Activated effector memory CD4-positive, alpha-beta T cell treated with anti-CD3 and anti-CD28 coated beads, Interleukin-2, amount 50 U/mL, for 16 hours (primary cell): ENCODE data around the gene SRL.
"Not testable (repeated sequence)": the region's sequence is repeated elsewhere in the genome, so short reads cannot be mapped to it uniquely, and the experiment has no call there.

ENCODE experiments used
- DNase-seq: peaks from one replicate; pipeline ENCODE4 v3.0.0-alpha.2; 2020

The SRL gene

DNA sequence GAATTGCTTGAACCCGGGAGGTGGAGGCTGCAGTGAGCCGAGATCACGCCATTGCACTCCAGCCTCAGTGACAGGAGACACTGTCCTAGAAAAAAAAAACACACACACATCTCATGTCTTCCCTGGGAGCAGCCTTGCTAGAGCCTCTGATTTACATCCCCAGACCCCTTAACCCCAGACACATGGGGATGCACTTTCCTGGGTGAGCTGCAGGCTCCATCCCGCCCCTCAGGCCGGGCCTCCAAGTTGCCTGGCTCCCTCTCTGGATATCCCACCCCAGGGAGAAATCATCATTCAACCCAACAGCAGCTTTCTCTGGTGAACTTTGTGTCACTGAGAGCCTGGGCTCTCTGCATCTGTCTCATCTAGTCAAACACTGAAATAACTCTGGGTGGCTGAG, 21.5 kb downstream of the SRL start:
- DNase-seq = no peak

DNA sequence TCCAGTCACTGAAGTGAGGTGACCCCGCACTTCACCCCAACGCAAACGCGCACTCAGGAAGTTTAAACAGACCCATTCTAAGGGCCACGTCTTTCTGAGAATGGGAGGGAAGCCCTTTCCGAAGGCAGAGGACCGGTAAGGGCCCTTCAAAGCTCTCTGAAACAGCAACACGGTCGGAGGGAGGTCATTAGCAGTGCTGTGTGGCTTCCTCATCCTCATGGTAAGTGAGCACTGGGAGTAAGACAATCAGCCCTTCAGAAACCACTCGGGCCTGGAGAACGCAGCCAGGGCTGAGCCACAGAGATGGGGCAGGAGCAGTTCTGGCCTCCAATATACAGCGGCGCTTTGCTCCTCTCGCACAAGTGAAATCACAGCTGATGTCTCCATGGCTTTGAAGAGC, 23.7 kb downstream of the SRL start:
- DNase-seq = no peak

DNA sequence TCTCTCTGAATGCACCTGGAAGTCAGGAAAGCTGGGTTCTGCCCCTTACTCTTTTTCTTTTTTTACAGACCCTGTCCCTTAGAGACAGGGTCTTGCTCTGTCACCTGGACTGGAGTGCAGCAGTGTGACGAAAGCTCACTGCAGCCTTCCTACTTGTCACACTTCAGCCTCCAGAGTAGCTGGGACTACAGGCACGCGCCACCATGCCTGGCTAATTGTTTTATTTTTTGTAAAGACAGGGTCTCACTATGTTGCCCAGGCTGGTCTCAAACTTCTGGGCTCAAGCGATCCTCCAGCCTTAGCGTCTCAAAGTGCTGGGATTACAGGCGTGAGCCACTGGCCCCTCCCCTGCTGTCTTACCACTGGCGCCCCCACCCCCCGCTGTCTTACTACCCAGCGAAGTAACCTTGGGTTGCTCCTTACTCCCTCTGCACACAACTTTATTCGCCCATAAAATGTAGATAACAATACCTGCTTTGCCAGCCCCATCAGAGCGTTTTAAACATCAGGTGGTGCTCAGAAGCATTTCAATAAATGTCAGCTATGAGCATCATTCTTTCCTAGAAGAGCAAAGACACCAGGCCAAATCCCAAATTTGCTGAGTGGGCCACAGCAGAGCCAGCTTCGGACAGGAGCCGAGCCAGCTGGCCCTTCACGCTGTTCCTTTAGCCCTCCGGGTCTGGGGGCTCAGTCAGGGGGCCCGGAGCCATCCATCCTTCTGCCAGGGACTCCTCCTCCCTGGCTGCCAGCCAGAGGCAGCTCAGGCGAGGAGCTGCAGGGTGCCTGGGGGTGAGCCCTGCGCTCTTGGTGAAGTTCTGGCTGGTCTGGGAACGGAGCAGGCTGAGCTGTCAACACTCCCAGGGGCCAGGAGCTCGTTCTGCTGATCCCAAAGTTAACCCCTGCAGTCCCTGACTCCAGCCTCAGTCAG, 24.4 kb downstream of the SRL start:
- DNase-seq = no peak

DNA sequence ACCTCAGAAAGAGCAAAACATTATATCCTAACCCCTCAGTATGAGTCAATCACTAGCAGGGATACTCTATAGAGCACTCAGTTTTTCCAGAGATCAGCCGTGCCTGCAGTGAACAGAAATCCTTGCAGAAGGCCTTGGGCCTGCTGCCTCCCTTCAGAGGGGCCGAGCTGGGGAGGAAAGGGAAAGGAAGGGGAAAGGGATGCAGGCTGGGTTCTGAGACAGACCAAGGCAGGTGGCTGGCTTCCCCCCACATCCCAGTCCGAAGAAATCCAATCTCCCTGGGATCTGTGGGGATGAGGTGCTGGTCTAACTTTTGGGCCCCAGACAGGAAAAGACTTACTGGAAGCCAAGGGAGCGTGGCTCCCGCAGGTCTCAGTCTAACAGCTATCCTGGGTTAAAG, 25.3 kb downstream of the SRL start:
- DNase-seq = no peak

DNA sequence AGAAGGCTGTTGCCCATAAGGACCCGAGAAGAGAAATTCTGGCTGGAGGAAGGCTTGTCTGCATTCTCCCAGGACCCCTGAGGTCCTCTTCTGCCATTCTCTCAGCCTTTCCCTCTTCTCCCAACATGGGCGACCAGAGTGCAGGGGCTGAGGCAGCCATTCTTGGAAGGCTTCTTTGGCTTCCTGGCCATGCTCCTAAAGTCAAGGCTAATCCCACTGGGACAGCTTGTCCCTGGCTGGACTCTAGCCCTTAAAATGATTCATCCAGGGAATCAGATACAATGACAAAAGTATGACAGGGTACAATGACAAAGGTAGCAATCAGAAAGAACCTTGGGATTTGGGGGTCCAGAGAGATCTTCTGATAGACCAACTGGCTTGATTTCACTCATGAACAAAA, 26.8 kb downstream of the SRL start:
- DNase-seq = no peak

DNA sequence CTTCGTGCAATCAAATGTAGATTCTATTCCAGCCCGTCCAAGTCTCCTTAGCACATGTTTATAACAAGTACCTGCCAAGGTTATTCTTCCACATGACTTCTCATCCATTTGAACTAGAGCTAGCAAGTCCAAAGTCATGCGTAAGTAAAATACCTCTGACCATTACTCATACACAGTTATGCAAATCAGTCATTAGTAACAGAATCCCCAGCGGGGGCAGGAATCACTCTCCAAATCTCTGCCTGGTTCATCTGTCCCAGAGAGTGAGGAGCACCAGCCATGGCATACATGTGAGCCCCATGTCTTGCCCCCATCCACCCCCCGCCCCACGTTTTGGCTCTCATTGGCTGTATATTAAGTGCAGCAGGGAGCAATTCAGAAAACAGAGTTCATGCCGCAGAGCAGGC, 27.7 kb downstream of the SRL start:
- DNase-seq = no peak

DNA sequence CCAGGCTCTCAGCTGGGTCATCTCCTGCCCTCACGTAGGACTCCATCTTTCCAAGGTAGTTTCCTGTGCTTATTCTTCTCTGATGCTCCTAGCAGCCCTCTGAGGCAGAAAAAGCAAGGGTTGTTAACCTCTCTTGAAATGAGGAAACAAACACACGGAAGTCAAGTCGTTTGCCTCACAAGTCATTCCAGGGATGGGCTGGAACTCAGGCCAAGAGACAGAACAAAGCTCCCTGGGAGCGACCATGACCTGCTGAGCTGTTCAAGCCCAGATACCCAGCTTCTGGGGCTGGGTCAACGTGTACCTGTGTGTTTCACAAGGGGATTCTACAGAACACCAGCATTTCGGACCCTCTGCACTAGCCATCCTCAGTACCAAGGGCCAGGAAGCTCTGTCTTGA, 28.1 kb downstream of the SRL start:
- DNase-seq = no peak

DNA sequence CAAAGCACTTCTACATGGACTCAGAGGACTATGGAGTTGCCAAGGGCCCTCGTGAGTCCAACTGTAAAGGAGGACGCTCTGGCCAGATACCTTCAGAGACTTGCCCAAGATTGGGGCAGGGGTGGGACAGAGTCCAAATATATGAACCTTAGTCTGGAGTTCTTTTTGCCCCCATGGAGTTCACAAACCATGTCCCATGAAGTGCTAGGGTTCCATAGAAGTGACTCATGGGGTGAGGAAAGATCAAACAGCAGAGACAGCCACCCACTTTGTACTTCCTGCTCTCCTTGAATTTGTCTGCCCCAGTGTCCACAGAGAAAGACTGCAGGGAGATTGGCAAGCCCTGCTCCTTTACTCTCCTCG, 29.0 kb downstream of the SRL start:
- no peak for DNase-seq

DNA sequence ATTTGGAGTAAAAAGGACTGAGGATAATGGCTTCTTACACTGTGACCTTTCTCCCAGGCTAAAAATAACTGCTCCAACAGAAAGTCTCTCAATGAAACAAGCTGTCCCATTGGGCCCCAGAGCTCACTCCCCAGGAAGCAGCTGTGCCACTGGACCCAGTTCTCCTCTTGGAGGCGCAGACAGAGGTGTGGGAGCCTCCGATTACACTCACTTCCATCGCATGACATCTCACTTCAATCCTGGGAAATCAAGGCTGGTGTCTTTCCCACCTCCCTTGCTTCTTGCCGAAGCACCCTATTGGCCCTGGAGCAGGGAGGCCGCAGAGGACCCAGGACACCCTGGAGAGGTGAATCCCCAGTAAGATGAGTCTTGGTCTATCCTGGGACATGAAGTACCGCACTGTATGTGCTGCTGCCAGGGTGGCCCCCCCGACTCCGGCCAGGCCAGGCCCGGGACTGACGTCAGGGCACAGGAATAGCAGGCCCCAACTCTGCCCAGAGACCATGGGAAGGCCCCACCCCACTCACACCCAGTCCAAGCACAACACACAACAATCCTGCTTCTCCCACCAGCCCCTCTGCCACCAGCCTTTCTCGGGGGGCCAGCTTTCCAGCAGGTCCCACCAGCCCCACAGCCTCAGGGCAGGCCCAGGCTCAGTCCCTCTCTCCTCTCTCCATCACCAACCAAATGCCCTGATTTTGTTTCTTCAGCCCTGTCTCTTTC, 29.5 kb downstream of the SRL start:
- DNase-seq = no peak

DNA sequence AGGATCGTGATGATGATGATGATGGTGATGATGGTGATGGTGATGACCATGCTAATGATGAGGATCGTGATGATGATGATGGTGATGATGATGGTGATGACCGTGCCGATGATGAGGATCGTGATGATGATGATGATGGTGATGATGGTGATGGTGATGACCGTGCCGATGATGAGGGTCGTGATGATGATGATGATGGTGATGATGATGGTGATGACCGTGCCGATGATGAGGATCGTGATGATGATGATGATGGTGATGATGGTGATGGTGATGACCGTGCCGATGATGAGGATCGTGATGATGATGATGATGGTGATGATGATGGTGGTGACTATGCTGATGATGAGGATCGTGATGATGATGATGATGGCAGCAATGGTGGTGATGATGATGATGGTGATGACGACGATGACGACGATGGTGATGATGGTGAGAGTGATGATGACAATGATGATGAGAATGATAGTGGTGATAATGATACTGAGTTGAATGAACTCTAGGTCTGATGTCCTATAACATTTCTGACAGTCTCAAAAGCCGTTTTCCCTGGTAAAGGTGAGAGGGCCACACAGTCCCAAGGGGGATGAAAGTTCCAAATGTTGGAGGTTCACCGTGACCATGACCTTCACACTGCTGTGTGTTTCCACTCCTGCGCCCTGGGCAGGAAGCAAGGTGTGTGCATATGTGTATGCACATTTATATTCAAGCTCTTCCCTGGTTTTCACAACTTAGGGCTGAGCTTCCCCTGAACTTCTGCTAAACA, 30.3 kb downstream of the SRL start:
- DNase-seq = not testable (repeated sequence)

DNA sequence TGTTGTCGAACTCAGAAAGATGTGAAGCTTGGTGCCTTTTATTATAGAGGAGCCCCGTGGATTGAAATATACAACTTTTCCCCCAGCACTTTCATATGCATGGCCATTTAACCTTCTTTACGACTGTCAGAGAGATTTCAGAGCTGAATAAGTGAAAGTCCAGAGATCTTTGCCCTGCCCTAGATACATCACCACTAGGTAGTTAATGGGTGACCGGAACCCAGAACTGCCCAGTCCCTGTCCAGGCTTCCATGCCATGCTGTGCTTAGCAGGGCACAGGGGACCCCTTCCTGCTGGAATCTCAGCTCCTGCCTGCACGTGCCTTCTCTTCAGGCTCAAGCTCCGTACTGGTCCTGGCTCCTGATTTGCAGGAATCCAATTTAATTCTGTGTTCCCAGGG, 32.2 kb downstream of the SRL start:
- DNase-seq = no peak

DNA sequence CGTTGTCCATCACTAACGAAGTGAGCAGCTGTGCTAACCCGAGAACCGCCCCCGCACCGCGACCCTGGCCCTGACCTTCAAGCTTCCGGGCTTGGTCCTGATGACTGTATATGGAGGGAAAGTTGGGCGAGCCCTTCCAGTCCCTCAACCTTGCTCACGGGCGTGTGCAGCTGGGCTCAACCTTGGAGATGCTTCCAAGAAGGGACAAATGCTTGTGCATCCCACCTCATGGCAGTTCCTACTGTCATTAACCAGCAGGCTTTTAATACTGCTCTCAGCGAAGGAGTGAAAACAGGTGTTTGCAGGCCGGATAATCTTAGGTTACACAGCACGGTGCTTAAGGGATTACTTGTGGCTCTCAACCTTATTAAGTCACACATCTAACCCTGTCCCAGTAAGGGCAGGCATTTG, 33.5 kb downstream of the SRL start:
- DNase-seq = no peak

DNA sequence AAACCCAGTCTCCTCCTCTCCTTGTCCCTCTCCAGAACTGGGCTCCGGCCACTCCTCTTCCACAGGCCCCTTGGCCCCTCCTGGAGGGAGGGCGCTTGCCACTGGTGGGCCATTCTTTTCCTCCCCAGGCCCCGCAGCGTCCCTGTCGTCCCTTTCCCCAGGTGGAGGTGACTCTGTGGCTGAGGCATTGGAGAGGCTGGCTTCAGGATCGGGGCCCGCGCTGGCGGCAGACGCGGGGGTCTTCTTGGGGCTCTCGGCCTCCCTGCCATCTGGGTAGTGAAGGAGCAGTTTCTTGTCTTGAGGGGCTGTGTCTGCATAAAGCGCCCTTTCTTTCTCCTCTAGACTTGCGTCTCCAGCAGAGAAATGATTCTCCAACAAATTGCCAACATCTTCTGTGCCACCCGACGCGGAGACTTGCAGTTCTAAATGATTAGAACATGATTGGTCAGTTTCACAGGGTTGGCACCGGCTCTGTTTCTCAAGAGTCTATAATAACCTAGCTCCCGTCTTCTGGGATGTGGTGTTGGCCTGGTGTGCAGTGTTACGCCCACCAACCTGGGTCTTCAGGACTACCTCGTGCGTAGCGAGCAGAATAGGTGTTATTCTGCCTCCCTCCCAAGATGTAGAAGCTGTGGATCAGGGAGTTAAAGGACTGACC, 34.1 kb downstream of the SRL start:
- no peak for DNase-seq

DNA sequence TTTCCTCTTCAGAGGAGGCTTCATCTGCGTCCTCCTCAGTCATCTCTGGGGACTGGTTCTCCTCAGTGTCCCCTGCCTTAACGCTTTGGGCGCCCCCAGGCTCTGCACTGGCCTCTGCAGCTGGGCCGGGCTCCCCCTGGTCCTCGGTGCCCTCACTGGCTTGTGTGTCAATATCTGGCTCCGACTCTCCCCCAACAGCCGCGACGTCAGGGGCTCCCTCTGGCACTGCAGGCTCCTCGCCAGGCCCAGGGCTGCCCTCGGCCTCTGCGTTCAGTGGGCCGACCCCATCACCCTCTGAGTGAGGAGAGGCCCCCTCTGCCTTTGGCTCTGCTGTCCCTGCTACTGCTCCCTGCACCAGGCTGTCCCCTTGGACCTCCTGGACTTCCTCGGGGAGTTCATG, 34.7 kb downstream of the SRL start:
- DNase-seq = no peak

DNA sequence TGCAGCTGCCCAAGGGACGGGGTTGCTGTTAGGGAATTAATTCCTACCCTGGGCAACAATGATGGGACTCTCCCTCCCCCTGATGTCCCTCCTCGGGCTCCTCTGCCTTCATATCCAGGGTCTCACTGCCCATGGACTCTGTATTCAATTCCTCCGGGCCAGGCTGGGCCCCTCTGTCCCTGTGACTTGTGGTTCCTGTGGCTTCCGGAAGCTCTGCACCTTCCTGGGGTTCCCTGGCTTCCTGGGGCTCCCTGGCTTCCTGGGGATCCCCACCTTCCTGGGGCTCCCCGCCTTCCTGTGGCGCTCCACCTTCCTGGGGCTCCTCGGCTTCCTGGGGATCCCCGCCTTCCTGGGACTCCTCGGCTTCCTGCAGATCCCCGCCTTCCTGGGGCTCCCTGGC, 35.2 kb downstream of the SRL start:
- DNase-seq = no peak

DNA sequence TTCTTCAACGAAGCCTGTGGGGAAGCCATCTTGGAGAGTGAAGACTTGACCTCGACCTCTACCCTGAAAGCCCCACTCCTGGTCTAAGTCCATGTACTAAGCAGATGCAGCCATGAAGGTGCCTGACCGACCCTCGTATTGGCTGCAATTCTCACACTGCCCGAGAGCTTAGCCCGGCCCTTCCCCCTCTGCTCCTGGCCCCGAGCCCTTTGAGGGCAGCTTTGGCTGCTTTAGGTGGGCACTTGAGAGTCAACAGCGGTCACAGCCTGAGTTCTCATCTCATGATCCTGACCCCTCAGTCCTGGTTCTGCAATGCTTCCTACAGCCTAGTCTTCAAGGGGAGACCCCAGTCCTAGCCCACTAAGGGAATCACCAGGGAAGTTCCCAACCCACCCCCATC, 35.9 kb downstream of the SRL start:
- DNase-seq = no peak

DNA sequence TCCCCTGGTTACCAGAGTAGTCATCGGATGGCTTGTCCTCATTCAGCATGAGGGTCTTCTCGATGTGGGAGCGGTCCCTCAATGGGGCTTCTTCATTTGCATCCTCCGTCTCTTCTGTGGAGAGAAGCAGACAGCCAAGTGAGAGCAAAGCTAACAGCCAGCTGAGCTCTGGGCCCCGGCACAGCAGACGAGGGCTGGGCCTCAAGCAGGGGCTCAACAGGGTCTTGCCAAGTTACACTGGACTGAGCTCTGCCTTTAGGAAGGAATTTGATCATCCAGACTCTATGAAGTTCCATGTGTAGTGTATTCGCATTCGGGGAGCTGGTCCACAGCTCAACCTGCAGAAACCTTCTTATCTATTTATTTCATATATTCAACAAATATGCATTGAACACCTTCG, 37.4 kb downstream of the SRL start:
- no peak for DNase-seq

DNA sequence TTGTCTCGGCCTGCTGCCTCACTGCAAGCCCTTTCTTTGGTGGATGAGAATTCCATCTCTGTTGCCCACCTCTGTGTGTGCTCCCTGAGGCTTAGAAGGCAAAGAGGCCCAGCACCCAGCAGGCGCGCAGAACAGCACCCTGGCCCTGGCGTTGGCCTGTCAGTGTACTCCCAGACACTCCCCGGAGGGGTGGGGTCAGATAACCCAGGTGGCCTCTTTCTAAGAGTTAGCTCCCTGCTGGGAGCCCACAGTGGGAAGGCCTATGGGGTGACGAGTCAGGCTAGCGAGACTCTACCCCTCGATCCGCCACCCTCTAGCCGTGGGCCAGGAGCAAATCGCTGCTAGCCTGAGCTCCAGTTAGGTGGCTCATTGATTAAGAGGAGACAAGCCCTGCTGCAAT, 38.1 kb downstream of the SRL start:
- no peak for DNase-seq

DNA sequence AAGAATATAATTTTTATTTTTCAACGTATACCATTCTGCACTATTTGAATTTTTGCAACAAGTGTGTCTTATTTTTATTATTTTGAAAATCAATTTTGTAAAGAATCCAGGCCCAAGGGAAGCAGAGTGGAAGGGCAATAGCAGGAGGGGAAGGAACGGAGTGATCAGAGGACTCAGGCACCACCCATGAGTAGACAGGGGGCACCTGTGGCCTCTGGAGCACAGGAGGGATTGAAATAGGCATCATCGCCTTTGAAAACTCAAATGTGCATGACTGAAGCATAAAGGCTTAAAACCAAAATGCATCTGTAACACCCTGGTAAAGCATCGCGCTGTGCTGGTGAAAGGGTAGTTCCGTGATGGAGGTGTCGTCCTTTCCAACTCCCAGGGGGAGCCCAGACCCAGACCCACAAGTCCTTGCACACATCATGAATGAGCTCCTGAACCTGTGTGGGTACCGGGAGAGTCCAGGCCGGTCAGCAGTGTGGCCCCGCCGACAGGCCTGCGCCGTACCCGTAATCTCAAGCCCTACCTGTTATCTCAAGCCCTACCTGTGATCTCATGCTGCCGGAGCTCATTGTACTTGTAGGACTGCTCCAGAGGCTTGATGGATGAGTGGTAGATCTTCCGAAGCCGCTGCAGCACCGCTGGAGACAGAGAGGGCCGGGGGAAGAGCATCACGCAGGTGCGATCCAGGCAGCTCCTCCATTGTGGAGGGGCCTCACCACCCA, 39.1 kb downstream of the SRL start:
- DNase-seq = no peak

DNA sequence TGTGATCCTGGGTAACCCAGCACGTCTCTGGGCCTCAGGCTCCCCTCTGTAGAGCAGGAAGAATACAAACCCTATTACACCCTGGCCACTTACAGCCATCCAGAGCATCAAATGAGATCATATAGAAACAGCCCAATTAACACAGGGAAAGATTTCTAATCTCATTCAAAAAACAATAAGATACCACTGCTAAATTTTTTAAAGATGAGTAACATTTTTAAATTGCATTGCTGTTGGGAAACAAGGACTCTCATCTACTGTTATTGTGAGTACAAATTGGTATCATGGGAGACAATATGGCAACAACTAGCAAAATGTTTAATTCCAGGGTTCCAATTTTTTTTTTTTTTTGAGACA, 41.1 kb downstream of the SRL start:
- DNase-seq = no peak

DNA sequence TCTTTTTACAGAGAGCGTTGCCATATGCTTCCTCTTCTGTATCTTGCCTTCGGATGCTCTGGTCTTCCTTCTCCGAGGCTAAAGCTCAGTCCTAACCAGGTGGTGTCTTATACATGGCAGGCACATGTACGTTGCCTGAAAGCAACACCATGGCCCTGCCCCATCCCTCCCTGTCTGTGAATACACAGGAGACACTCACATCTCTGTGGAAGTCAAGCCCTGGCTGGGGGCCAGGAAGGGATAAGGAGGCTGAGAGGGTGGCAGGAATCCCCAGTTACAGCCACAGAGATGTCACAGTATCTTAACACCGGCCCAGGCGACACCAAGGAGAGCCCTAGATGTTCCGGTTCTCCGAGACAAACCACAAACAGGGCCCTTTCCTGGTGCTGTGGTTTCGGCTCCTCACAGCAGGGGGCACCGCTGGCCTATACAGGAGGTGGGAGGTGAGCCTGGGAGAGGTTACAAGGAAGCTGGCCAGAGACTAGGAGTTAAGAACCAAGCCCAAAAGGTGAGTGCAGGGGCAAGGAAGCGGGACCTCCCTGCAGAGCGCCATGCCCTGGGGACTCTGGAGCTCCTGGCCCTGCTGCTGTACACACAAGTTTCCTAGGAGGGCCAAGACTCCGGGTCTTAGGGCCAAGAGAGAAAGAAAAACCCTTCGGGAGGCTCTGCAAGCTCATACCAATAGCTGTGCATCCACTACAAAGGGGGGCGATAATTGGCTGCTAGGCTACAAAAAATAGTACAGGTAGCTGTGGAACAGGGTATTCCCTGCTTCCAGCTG, 41.7 kb downstream of the SRL start:
- DNase-seq = peak; percentile 72

DNA sequence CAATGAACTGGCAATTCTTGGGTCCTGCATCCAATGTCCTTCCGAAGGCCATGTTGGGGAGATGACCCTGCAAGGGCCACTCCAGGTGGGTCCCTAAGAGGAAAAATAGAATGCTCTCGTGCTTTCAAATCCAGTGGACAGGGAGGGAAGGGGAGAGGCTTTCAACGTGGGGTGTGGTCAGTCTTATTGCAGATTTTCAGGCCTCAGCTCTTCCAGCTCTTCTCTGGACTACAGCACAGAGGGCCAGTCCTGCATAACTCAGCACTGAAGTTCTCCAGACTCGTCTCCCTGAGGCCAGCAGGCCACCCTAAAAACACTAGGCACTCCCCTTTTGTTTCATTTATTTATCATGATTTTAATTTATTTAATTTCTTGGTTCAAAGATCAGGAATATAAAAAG, 43.1 kb downstream of the SRL start:
- no peak for DNase-seq
